CD4-positive, alpha-beta T cell treated with Interleukin-12 subunit alpha and Interleukin-12 subunit beta, for 1 hour (primary cell): ENCODE data around the gene DGKI.
"Not testable (repeated sequence)": the region's sequence is repeated elsewhere in the genome, so short reads cannot be mapped to it uniquely, and the experiment has no call there.

Source experiments
- DNase-seq: peaks from one replicate; pipeline ENCODE4 v3.0.0-alpha.2; 2020

The DGKI gene

DNA sequence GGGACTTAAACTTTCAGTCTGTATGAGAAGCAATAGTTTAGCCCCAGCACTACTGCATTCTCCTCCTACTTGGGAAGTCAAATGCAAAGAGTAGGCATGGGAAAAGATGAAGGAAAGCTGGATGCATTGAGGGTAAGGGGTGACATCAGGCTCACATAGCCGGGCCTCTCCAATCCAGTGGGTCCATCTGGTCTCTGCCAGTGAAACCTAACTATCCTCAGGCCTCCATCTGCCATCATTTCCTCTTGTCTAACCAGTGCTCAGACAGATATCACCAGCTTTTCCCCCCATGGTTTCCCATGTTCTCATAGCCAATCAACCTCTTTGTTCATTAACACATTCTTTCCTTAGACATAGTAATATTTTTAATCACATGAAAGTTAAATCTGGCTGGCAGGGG lies 118.3 kb downstream of the DGKI start:
- DNase-seq = no peak

DNA sequence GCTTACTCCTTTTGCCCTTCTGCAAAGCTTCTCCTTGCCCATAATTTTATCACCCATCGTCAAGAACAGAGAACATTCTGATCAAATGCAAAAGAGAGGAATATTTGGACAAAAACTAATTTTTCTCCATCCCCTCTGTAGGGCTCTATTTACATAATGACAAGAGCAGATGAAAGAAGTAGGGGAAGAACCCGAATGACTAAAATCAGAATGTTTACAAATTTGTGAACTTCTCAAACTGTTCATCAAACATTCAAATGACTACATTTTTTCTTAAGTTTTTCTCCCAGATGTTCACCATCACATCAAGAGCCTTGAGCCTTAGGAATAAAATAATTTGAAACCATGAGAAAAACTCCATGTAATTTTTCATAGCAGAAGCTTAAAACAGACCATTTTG lies 119.4 kb downstream of the DGKI start:
- DNase-seq = no peak

DNA sequence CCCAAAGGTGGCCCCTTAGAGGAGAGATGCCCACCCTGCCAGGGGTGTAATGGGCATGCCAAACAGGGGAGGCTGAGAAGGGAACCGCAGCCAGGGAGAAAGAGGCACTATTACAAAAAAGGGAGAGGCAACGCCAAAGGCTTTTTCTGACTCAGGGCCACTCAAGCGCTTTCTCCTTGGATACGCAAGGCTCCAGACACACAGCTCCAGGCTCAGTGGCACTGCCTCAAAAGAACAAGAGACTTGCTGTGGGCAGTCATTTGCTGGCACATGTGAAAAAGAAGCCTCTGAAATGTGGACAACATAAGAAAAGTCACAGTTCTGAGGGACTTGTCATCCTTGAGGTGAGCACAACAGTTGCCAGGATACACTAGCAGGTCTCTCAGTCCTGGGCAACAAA lies 128.4 kb downstream of the DGKI start:
- no peak for DNase-seq

DNA sequence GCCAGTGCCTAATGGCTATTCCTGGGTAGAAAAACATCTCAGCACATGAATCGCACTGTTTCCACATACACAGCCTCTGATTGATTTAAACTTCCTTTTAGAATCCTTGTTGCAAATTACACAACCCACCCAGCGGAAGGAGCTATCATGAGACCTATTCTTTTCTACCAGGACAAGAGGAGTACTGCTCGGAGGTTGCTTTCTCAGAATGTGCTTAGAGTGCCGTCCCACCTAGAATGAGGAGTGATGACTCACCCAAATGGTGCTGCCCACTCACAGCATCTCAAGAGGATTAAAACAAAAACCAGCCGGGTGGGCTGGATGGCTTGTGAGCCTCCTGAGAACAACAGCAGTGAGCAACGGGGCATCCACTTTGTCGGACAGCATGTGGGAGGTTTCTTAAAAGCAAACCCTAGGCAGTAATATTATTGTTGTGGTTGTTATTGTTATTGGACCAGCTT lies 128.9 kb downstream of the DGKI start:
- no peak for DNase-seq

DNA sequence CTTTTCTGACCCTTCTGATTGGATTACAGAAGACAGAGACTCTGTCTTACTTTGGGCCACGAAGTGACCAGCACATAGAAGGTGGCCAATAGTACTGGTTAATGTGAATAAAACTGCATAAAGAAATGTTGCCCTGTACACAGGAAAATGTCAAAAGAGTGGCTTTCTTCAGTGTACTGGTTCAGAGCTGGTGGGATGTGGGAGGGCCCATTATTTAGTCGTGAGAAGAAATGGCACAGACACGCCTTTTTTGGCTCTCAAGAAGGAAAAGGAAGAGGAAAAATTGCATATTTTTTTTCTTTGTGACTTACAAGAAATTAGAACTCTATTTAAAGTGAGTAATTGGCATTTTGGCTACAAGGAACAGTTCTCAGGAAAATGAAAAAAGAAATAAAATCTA lies 129.7 kb downstream of the DGKI start:
- no peak for DNase-seq

DNA sequence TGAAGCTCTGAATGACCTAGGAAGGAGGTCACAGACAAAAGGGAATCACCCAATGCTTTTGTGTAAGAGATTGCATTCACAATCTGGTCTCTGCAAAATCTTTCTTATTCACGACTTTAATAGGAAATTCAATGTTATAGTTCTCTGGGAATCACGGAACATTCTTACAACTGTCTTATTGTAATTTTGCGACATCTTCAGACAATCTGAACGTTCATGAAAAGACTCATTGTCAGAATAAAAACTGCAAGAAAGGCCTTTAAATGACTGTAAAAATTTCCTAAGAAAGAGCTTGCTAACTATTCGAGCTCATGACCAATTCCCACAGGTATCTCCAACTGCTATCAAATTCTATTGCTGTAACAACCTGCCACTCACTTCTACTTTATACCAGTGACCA lies 130.7 kb downstream of the DGKI start:
- no peak for DNase-seq

DNA sequence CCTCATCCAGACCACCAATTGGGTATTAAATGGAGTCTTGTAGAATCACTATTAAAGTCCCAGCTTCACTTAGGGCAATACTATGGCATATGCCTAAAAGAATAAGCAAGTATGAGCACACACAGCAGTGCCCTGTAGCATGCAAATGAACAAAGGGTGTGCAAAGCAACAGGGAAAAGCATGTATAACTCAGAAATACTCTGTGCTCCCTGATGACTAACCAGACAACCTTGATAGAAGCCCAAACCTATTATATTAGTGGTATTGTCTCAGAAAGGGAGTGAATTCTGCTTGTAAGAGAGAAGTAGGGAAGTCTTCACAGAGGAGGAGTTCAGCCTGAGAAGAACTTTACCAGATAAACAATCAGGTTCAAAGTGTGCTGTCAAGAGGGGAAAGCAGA lies 131.2 kb downstream of the DGKI start:
- DNase-seq = no peak

DNA sequence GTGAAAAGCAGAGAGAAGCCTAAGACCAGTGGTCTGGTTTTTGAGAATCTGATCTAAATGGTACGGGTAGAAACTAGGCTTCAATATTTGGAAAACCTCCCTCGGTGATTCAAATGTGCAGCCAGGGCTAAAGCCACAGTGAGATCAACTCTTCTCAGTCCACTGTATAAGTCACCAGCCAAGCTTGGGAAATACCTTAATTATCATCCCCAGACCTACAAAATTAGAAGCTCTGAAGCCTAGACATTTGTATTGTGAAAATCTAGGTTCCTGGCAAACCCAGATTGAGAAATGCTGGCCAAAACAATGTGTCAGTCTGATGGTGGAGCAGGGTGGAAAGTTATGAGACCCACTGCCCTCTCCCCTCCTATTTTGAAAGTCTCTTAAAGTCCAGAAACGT lies 131.7 kb downstream of the DGKI start:
- DNase-seq = no peak

DNA sequence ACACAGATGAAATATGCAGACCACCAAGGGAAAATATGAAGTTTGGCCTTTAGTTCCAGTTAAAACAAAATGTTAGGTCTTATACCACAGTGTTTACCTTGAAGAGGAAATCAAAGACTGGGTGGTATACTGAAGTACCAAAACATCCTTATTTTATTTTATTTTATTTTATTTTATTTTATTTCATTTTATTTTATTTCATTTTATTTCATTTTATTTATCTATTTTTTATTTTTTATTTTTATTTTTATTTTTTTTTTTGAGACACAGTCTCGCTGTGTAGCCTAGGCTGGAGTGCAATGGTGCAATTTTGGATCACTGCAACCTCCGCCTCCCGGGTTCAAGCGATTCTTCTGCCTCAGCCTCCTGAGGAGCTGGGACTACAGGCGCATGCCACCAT lies 140.4 kb downstream of the DGKI start:
- DNase-seq = not testable (repeated sequence)

DNA sequence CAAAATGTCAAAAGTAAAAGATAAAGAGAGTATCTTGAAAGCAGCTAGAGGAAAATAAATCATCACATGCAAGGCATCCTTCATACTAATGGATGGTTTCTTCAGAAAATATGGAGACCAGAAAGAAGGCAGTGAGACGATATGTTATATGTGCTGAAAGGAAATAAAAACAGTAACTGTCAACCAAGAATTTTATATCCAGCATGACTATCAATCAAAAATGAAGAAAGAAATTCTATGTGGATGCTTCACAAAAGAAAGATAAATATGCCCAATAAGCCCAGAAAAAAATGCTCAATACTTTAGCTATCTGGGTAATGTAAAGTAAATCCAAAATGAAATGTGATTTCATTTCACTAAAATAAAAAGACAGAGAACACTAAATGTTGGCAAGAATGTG lies 142.1 kb downstream of the DGKI start:
- no peak for DNase-seq

DNA sequence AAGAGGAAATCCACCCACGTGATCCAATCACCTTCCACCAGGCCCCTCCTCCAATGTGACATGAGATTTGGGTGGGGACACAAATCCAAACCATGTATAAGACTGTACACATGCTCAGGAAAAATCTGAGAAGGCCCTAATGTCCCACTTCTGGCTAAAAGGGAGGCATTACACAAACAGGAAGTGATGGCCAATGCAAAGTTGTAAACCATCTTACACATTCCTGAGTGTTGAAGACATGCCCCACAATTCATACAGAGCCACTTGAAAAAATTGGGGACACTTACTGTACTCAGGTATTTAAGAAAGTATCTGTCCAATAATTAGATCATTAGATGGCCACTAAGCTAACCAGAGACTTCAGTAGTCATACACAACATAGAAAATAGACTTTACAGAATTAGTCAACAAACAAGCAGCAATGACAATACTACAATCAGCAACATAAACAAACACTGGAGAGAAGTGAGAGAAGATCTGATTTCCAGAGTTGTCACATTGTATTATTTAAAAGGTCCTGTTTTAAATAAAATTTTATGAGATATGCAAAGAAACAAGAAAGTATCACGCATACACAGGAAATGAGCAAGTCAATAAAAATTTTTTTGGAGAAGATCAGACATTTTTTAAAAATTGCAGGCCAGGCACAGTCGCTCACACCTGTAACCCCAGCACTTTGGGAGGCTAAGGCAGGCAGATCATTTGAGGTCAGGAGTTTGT lies 143.3 kb downstream of the DGKI start:
- no peak for DNase-seq

DNA sequence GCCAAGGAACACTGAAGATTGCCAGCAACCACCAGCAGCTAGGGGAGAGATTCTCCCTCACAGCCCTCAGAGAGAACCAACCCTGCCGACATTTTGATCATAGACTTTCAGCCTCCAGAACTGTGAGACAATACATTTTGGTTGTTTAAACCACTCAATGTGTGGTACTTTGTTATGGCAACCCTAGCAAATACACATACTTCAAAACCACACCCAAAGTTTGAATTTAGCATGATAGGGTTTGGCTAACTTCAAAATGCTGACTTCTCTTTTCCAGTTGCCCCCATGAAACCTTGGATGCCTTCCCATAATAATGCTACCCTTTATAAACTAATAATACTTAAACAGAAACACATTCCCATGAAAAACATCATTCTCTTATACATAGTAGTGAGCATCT lies 149.8 kb downstream of the DGKI start:
- DNase-seq = no peak

DNA sequence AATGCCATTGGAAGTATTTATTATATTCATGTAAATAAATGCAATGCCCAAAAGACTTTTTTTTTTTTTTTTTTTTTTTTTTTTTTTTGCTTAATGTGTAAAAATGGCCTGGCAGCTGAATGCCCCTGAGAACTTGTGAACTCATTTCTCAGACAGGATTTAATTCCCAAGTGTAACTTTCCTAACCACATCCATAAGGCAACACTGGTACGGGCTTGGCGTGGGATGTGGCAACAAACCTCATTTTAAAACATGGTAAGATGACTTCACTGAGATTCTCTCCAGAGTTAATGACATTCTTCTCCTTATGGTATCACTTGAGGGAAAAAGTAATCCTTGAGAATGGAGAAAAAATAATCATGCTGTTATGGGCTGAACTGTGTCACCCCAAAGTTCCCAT lies 150.4 kb downstream of the DGKI start:
- no peak for DNase-seq

DNA sequence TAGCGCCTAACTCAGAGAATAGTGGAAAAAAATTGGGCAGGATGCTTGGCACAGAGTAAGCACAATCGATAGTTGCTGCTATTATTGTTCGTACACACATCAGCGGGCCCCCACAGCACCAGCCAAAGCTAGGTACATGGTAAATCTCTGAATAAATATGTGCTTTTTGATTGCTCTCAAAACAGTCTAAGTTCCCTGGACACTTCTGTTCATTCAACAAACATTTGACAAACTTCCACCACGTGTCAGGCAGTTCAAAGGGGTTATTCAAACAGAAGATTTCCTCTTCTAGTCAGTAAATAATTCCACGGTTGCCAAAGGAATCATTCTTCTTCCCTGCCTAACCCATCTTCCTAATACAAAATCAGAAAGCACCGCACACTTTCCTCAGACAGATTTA lies 150.8 kb downstream of the DGKI start:
- no peak for DNase-seq

DNA sequence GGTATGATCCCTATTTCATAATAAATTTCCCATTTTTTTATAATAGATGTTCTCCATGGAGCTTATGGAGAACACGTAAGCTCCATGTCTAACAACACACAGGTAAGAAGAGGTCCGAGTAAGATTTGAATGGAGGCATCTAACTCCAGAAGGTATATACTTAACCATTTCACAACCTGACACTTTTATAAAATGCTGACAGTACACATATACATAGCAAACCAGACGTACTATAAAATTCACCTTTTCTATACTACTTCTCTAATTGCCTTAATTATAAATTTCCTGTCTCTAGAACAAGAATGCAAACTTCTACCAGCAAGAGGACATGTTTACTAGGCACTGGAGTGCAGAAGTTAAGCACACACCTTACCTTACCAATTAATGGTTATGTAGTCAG lies 151.3 kb downstream of the DGKI start:
- DNase-seq = no peak

DNA sequence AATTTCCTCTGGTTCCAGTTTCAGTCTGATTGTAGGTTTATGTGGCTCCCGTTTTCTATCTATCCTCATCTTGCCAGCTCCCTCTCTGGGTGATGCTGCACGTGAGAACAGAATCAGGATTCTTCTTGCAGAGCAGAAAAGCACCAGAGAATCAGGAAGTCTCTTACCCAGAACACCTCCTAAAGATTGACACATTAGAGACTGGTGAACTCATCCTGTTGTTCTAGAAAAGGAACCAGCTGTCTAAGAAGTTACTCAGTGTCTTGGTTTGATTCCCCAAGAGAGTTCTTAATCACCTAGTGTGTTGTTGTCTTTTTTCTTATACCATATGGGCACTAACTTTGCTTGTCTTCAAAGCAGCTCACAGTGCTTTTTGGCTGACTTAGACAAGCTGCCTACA lies 152.4 kb downstream of the DGKI start:
- no peak for DNase-seq

DNA sequence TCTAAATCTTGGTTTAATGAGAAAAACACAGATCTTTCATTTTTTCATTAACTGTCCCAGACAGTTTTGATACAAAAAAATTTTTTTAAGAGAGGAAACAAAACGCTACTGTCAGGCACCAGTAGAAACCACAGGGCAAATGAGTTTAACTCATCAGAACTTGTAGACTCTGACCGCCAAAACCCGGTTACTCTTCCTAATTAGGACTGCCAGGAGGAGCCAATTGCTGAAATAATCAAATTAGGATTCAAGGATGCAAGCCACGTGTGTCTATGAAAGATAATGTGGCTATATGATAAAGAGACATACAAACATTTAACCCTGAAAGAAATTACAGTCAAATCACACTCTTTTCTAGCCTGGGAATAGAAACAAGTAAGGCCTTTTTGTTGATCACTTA lies 154.4 kb downstream of the DGKI start:
- no peak for DNase-seq

DNA sequence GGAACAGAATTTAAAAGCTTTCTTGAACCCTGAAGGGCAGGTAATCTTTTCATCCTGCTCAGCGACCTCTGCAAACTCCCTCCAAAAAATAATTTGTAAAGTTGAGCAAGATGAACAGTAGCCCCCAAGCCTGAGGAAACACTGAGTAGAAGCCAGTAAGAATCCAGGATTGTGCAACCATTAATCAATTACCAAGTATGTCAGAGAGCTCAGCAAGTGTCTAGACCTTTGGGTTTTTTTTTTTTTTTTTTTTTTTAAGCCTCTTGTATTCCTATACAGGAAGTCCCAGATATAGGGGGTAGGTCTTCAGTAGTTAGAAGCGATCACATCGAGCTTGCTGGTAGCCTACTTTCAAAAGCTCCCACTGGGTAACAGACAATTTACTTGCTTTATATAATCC lies 155.2 kb downstream of the DGKI start:
- no peak for DNase-seq

DNA sequence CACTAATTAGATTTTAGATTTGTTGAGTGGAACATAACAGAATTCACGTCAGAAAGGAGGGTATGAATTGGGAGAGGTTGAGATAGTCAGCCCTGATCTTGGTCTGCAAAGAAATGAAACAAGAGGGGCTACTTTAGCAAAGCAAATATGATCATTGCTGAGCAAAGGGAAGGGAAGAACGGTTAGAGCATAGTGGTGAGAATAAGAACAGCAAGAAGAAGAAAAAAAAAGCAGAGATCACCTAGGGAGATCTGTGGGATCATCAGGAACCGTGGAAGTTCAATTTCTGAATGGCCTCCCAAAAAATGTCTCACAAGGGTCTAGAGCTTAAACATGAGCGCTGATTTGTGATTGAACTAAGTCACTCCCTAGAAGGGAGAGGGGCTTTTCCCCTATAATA lies 156.1 kb downstream of the DGKI start:
- DNase-seq = no peak

DNA sequence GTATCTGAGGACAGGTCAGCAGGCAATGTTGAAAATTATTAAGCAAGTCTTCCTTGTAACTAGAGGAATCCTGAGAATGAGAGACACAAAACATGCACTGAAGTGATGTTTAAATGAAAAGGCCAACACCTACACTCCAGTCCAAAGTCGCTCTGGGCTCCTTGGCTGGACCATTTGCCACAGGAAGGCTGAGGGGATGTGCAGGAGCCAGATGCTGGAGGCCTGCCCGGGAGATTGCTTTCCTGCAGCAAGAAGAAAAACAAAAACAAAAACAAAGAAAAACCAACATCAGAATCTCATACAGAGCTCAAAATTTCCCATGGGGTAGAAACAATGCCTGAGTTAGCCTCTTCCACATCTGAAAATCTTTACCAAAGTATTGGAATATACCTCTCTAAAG lies 157.0 kb downstream of the DGKI start:
- no peak for DNase-seq

DNA sequence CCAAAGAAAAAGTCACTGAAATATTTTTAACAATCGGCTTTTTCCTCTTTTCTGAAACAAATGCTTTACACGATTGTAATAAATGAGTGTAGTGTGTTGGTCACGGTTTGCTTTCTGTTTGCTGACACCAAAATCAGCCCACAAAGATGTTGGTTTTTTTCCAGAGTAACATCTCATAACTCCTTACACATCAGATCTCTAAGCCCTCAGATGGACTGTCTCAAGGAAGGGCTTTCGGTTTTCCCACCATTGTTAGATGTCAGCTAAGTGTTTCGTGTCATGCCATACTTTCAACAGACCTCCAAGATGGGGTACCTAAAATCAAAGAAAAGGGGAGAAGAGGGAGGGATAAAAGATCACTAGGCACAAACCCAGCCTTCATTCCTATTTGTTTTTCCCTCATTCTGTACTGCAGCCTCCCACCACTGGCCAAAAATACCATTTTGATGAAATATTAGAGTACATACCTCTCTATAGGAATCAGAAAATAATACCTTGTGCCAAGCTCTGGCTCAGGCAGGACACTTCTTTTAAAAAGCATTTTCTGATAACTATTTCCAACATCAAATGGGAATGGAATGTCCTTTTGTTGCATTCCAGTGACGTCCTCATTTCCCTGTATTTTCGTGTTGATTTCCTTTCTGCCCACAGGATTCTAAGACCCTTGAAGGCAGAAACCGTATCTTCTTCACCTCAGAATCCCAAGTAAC lies 159.1 kb downstream of the DGKI start:
- DNase-seq = no peak

DNA sequence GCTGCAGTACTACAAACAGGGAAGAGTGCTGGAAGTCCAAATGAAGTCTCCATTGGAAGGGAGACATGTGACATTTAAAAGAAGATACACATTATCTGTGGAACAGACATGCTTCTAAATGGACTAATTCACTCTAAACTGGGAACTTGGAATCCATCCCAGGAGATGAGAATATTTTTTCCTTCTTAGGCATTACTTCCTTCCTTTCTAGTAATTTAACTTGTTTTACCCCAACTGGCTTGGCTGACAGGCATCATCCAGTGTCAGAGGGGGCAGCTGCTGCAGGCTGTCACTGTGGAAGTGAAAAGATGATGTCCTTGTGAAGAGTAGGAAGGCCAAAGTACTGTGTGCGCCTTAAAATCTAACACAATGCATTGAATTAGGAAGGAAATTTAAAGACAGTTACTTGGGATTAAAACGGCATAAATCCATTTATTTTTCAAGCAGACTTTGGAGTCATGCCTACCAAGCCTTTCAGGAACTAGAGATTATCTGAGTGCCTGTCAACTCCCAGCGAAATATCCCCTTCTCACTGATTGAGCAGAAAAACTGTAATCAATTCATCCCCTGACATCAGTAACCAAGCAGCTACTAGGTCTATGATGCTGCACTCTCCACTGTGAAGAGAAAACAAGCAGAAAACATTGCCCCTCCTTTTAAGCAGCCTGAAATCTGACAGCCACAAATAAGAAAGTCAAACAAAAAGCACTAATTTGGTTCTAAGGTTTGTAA lies 161.2 kb downstream of the DGKI start:
- no peak for DNase-seq

DNA sequence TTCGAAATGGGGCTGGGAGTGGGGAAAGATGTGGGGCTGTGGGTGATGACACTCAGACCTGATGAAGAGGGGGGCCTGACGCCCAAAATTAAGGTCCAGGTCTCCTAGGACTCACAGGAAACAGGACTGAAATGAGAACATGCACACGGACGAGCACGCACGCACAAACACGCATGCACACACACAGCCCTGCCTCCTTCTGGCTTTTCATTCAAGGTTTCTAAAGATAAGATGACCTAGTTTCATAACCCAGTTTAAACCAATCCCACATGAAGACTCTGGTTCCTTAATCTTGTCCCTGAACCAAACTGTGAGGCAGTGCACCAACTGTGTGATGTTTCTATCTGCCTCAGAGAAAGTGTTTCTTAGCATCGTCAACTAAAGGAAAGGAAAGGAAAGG lies 162.0 kb downstream of the DGKI start:
- no peak for DNase-seq

DNA sequence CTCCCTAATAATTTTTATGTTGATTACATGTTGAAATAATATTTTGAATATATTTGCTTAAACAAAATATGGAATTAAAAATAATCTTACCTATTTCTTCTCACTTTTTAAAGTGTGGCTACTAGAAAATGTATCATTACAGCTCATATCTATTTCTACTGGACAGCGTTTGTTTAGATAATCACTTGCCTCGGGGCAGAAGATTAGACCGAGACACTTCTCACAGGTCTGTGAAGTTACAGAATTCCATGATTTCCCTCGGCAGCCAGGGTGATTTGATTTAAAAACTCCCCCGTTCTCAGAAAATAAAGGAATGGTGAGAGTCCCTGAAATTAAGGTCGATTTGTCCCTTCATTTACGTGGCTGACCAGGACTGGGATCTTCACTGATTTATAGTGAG lies 162.5 kb downstream of the DGKI start:
- DNase-seq = no peak
